GM12873 (cell line): ENCODE data around the gene NCS1.

Experiments used
- TF ChIP-seq, protein P1 (sequence below): IDR thresholded peaks from 2 replicates; pipeline ENCODE4 v1.5.1; 2012; ENCODE audit warnings: low read depth, mild to moderate bottlenecking, moderate library complexity, low read length, control low read depth; ENCODE audit not compliant: insufficient read depth; ENCODE audit errors: missing control alignments

NCS1 gene

GRCh38 chr9:130215341-130216119, 43.3 kb downstream of the NCS1 start:
- TF ChIP-seq, protein P1, sequence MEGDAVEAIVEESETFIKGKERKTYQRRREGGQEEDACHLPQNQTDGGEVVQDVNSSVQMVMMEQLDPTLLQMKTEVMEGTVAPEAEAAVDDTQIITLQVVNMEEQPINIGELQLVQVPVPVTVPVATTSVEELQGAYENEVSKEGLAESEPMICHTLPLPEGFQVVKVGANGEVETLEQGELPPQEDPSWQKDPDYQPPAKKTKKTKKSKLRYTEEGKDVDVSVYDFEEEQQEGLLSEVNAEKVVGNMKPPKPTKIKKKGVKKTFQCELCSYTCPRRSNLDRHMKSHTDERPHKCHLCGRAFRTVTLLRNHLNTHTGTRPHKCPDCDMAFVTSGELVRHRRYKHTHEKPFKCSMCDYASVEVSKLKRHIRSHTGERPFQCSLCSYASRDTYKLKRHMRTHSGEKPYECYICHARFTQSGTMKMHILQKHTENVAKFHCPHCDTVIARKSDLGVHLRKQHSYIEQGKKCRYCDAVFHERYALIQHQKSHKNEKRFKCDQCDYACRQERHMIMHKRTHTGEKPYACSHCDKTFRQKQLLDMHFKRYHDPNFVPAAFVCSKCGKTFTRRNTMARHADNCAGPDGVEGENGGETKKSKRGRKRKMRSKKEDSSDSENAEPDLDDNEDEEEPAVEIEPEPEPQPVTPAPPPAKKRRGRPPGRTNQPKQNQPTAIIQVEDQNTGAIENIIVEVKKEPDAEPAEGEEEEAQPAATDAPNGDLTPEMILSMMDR: no peak

- TF ChIP-seq, protein P1: no peak
Observed at GRCh38 chr9:130217838-130218237, 45.6 kb downstream of the NCS1 start.

GRCh38 chr9:130219661-130220096, 47.5 kb downstream of the NCS1 start:
- TF ChIP-seq, protein P1: no peak

DNA sequence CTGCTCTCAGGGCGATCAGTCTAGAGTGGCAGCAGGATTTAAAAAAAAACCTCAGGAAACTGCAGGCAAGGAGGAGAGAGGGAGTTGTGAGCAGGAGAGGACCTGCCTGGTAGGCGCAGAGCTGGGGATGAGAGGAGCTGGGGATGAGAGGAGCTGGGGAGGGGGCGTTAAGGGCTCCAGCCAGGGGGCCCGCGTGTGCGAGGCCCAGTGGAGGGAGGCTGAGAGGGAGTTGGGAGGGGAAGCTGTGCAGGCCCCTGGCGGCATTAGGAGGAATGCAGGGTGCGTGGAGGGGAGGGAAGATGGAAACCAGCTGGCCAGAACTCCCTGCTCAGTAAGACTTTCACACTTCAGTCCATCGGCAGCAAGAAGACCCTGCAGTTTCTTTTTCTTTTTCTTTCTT, 48.1 kb downstream of the NCS1 start:
- TF ChIP-seq, protein P1: no peak

- TF ChIP-seq, protein P1: no peak
Observed at GRCh38 chr9:130222833-130223232, 50.6 kb downstream of the NCS1 start.

GRCh38 chr9:130225071-130225470, 52.9 kb downstream of the NCS1 start:
- TF ChIP-seq, protein P1: no peak

GRCh38 chr9:130225586-130225985, 53.4 kb downstream of the NCS1 start:
- TF ChIP-seq, protein P1: no peak
